ENCODE data around the gene SLC1A7.

DNA sequence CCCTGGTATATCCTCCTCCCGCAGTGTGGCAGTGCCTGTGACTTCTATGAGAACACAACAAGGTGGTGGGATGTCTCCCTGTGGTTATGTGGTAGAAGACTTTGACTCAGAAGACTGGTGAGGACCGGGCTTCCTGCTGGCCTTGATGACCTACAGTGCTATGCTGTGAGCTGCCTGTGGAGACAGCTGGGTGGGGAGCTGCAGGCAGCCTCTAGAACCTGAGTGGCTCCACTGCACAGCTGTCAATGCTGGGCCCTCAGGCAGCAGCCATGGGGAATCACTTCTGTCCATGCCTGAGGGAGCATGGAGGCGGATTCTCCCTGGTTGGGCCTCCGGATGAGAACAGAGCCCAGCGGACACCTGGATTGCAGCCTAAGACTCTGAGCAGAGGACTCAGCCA lies 14.9 kb downstream of the SLC1A7 start:
- TF ChIP-seq CTCF (IDR thresholded peaks at IDR 0.05) = no peak
- no peak for TF ChIP-seq REST (IDR thresholded peaks at IDR 0.05; ENCODE audit: insufficient read depth in 1 of 2, low read depth in 2 of 2, low read length in 1 of 2)
- no peak for TF ChIP-seq SIN3A (IDR thresholded peaks at IDR 0.05; ENCODE audit: borderline replicate concordance, insufficient read depth, low read depth, low read length)
